Measurements from ENCODE around the gene OXT. TPM values are rescaled to one million over a fixed set of nuclear protein-coding genes. Genes with fewer than 3 reads are reported as not detected.

Gene OXT
- total RNA-seq, 1 experiment from 2014 or later, result not detected

DNA sequence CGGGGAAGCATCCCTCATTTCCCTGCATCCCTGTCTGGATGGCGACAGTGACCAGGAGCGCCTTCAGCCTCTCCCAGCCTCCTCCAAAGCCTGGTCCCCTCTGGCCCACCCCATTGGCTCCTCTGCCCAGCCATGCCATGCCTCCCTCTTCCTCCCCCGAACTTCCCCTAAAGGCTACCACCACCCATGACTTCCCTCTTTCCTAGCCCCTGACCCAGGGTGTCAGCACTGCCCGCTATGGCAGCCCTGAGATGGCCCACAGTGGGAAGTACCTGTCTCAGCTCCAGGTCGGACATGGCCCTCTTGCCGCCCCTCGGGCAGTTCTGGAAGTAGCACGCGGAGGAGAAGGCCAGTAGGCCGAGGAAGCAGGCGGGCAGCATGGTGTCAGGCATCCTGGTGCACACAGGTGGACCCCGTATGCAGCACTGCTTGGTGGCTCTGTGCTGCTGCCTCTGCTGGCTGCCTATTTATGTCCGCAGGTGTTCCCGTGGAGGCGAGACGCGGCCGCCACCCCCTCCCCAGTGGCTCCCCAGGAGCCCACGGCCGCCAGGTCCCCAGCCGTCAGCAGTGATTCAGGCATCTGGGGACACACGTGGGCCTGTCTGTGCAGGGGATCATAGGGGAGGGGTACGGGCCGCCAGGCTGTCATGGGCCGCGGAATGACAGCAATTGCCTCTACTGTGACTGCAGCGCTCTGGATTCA, 13.0 kb downstream of the OXT start, which contains the start of gene AVP:
TSS of gene AVP (minus strand) at position 442 of the 703 bp plus-strand sequence. CDS start at position 392, 50 bp downstream.
- DNase-seq (ENCODE audit: low read depth), result no peak

- DNase-seq (ENCODE audit: low read depth), result no peak
Observed at GRCh38 chr20:3084986-3085360, 13.6 kb downstream of the OXT start.

- no peak for DNase-seq (ENCODE audit: low read depth)
Observed at GRCh38 chr20:3085571-3086072, 14.2 kb downstream of the OXT start.

DNA sequence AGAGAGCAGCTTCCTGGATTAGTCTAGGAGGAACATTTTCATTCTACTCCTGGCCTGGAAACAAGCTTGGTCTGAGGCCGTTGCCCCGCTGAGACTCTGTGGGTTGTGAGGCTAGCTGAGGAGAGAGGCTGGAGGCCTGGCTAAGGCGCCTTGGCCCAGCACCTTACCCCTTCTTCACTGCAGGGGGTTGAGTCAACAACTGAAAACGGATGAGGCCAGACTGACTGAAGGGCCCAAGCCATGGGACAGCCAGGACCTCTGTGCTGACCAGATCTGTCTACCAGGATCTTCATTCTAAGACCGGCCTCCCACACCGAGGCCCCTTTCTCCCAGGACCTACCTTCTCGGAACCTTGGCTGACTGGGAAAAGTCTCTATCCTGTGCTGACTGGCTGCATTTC, 16.6 kb downstream of the OXT start:
- no peak for DNase-seq (ENCODE audit: low read depth)

DNA sequence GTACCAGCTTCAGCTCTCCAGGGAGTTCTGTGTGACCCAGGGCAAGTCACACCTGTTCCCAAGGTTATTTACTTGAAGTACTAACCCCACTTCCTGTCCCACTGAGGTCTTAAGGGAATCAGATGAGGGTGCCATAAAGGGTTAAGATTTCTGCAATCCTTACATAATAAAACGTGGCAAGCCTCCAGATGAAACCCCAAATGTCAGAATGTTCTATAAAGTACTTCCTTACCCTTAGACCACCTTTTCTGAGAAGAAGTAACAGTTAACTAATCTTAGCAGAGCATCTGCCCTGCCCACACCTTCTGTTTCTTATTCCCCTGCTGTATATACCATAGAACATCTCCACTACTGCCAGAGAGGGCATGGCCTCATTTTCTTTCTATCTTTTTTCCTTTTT, 19.1 kb downstream of the OXT start:
- DNase-seq (ENCODE audit: low read depth), result no peak

DNA sequence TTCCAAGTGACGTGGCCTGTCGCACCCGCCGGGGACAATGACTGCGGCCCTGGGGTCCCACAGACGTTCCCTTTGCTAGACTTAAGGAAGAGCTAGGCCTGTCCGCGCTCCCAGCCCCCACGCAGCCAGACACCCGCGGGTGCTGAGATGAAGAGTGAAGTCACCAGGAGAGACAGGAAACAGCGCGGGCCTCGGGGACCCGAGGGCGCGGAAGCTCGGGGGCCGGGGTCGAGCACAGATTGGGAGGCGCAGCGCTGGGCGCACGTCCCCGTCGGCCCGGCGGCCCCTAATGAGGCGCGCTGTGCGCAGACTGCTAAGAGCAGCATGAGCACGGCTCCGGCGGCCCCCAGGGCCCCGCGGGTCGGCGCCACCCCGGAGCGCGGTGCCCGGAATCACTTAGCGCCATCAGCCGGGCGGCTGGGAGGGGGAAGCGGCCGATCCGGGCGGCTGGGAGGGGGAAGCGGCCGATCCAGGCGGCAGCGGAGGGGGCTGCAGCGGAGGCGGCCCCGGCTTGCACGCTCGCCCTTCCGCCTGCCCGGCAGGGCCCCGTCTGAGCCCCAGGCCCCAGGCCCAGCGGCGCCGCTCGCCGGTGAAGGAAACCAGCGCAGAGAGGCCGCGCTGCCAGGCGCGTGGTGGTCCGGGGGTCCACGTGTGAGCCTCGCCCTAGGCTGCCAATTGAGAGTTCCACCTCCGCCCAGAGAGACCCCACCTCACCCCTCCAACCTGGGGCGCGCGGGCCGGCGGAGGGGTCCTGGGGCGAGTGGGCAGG, 21.4 kb downstream of the OXT start:
- DNase-seq (ENCODE audit: low read depth), result no peak

DNA sequence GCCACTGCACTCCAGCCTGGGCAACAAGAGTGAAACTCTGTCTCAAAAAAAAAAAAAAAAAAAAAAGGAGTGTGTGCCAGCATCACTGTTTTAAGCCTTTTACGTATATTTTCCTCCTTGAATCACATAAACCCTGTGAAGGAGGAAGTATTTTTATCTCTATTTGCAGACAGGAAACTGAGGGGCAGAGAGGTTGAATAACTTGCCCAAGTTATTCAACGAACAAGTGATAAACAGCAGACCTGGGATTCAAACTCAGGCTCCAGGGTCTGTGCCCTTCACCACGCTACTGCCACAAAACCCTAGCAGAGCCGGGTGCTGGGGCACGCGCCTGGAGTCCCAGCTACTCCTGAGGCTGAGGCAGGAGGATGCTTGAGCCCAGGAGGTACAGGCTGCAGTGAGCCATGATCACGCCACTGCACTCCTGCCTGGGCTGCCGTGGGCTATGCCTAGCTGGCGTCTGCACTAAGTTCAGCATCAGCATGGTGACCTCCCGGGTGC, 22.5 kb downstream of the OXT start:
- DNase-seq (ENCODE audit: low read depth), result no peak

DNA sequence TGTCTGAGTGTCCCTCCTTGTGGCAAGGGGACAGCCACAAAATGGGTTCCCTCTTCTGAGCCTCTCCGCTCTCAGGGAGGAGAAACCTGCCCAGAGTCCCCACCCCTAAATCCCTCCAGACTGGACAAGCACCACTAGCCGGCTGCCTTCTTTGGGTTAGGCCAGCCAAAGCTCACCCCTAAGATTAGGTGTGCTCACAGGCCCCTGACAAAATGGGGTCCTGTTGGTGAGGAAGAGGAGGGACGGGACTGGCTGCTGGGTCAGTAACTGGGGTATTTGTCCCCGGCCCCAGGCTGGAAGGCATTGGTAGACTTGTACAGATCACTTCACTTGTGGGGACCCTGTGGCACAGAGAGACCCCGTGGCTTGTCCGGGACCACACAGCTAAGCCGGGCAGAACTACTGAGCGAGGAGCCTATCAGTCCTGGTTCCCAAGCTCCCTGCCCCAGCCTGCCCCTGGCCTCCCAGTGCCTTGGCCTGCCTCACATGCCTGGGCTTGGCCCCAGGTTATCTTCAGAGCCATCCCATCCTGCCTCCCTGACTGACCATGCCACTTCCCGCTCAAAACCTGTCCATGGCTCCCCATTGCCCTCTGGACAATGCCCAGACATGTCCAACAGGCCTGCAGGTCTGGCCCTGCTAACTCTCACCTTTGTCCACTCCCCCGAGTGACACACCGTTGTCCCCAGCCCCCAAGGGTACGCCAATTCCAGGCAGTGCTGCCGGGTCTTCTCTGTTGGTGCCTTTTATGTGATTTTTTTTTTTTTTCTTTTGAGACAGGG, 23.6 kb downstream of the OXT start:
- DNase-seq (ENCODE audit: low read depth), result no peak

- no peak for DNase-seq (ENCODE audit: low read depth)
Observed at GRCh38 chr20:3100480-3100879, 29.1 kb downstream of the OXT start.

DNA sequence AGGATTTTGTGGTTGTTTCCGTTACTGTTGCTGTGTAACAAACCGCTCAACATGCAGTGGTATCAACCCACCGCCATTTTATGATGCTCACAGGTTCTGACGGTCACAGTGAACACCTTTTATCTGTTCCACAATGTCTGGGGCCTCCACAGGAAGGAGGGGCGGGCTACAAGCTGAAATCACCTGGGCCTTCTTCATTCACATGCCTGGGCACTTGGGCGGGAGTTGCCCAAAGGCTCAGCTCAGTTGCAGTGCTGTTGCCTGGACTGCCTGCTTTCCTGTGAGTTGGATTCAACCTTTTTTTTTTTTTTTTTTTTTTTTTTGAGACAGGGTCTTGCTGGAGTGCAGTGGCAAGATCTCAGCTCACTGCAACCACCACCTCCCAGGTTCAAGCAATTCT, 29.8 kb downstream of the OXT start:
- no peak for DNase-seq (ENCODE audit: low read depth)

- DNase-seq (ENCODE audit: low read depth), result no peak
Observed at GRCh38 chr20:3101737-3102574, 30.5 kb downstream of the OXT start.

GRCh38 chr20:3102575-3103368, 31.4 kb downstream of the OXT start:
- DNase-seq (ENCODE audit: low read depth), result no peak

- no peak for DNase-seq (ENCODE audit: low read depth)
Observed at GRCh38 chr20:3103369-3104032, 32.1 kb downstream of the OXT start.

DNA sequence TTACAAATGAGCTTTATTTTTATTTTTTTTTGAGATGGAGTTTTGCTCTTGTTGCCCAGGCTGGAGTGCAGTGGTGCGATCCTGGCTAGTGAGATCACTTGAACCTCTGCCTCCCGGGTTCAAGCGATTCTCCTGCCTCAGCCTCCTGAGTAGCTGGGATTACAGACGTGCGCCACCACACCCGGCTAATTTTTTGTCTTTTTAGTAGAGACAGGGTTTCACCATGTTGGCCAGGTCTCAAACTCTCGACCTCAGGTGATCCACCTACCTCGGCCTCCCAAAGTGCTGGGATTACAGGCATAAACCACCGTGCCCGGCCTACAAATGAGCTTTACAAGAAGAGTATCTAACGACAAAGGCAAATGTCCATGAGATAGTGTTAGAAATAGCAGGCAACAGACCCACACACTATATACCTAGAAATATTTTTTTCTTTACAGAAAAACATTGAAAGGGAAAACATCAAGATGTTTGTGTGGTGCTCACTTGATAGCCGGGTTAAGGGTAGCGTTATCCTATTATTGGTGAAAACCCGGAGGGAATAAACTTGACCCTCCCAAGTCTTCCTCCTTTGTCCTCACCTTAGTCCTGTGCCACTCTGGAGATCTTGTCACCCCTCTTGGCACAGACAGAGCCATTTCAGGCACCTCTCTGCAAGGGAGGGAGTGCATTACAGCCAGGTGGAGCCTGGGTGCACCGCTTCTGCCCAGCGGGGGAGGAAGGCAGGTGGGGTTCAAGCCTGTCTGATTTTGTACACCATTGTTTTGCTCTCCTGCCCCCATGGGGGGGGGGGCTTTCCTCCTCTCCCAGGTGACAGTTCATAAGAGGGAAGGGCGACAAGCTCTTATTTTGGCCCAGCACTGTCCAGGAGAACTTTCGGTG, 34.1 kb downstream of the OXT start:
- DNase-seq (ENCODE audit: low read depth), result no peak

DNA sequence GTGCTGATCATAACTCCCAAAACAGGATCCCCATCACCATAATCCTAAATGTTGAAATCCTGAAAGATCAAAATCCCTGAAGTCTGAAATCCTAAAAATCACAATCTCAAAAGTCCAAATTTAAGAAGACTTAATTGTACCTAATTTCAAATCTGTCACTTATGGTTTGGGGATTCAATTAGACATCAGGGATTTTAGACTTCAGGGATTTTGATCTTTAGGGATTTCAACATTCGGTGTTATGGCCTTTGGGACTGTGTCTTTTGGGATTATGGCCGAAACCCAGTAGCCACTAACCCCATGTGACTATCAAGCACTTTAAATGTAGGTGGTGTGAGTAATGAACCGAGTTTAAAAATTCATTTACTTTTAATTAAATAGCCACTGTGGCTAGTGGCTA, 34.8 kb downstream of the OXT start:
- DNase-seq (ENCODE audit: low read depth), result no peak

DNA sequence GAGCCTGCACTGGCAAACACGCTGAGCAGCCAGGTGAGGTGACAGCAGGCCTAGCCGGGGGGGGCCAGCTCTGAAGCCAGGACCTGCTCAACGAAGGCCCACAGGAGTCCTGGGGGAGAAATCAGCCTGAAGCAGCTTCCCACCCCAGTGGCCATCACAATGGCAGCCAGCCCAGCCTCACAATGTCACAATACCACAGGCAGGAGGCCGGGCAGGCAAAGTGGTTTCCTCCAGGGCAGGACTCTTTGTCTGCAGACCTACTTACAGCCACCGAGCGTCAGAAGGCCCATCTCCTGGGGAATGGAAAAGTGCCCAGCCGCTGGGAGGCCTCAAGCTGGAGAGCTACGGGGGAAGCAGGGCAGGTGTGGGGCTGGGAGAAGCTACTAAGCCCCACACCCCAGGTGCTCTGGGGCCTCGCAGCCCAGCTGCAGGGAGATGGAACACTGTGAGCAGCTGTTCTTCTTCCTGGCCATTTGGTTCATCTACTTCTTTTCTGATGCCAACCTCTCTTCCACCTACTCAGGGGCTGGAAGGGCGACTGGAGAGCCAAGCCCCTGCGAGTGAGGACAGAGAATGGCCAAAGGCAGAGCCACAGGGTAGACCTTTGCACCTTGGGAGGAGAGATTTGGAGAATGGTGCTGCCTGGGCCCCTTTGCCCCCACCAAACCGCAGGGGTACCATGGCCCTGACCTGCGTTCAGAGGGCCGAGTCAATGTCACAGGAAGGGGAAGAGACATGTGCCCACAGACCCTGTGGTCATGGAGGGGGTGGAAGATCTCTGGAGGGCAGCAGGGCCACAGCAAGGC, 35.4 kb downstream of the OXT start:
- no peak for DNase-seq (ENCODE audit: low read depth)

DNA sequence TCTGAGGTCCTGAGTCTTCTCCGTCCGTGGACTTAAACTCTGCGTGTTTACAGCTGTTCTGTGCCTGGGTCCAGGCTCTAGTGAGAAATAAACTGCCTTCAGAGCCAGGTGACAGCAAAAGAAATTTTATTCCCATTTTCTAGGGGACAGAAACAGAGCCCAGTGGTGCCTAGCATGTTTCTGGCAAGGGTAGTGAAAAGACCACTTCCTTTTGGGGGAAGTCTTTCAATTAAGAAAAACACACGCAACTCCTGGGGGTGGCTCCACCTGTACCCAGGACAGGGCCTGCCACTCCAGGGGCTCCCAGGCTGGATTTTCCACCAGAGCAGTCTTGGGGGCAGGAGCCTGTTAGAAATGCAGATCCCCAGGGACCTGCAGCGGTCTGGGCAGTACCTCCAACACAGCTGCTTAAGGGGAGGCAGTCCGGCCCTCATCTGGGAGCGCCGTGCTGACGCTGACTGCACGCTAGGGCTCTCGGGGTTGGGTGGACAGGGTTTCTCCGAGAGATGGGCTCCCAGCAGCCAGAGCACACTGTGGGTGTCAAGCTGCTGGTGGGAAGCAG, 36.1 kb downstream of the OXT start:
- no peak for DNase-seq (ENCODE audit: low read depth)
